SK-N-DZ (cell line): ENCODE data around the gene CCDC170.

Experiments
- DNase-seq: peaks from one replicate; pipeline ENCODE4 v3.0.0-alpha.2; 2015; ENCODE audit warnings: low spot score
- small RNA-seq, 2 experiments: library from RNA; depleted of rRNA; stranded (forward); fragments of <200 nt; gene quantifications; one replicate each; pipeline ENCODE3, GENCODE V24; 2014

The CCDC170 gene

DNA sequence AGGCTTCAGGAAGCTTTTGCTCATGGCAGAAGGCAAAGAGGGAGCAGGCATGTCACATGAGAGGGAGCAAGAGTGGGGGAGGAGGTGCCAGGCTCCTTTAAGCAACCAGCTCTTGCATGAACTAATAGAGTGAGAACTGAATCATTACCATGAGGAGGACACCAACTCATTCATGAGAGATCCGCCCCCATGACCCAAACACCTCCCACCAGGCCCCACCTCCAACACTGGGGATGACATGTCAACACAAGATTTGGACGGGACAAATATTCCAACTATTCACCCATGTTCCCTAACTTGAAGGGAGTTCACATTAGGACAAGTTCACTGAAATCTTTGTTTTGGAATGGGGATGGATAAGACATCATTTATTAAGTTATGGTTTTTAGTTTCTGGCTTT lies 158.5 kb downstream of the CCDC170 start:
- DNase-seq: no peak

DNA sequence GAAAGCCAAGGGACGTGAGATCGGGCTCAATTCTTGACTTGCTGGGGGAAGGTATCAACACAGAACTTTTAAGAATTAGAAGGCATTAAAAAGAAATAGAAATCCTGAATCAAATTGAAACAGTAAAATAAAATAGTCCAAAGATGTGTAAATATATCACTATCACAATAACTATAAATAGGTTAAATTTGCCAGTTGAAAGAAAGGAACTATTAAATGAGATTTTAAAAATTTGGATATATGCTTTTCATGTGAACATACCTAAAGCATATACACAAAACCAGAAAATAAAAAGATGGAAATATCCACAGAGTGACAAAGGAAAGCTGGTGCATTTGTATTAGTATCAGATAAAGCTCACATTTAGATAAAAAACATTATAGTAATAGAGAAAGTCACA lies 161.3 kb downstream of the CCDC170 start:
- DNase-seq: no peak

DNA sequence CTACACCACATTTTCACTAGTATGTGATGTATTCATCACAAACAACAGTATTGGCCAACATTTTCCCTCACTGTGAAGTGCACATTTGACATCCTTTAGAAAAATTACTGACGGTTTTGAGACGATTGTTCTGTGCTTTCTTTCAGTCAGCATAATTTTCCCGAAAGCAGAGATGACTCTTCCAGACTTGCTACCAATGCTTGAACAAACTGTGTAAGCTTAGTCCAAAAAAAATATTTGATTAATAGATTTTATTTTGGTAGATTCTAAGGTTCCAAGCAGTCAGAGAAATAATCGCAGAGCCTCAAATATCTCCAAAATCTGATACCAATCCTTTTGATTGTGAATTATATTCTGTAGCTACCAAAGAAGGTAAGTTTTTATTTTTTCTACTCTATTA lies 162.6 kb downstream of the CCDC170 start:
- no peak for DNase-seq

DNA sequence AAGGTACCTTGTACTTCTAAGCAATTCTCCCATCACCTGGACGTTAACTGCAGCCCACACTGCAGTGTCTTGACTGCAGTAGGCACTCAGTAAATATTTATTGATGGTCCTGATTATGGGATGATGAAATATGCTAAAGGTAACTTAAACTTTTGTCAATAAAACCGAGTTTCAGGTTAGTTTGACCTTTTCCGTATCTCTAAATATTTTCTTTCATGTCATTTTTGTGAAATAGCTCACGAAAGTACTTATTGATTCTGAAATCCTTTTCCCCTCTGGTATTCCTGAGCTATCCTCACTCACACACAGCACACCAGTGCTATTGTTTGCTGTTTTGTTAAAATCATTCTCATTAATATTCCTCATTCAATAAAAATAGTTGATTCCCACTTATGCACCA lies 164.3 kb downstream of the CCDC170 start:
- DNase-seq: no peak

DNA sequence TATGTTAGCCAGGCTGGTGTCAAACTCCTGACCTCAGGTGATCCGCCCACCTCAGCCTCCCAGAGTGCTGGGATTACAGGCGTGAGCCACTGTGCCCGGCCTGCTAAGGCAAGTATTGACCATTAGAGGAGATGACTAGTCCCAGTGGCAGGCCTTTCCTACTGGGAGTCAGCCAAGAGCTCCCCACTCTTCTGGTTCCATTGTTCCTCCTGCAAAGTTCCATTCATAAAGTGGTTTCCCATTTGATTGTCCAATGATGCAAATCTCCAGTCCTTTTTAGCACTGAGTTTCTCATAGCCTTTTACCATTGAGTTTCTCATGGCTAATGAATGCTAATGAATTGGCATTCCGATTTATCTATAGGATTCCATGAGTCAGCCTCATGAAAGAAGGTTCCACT lies 165.4 kb downstream of the CCDC170 start:
- no peak for DNase-seq

DNA sequence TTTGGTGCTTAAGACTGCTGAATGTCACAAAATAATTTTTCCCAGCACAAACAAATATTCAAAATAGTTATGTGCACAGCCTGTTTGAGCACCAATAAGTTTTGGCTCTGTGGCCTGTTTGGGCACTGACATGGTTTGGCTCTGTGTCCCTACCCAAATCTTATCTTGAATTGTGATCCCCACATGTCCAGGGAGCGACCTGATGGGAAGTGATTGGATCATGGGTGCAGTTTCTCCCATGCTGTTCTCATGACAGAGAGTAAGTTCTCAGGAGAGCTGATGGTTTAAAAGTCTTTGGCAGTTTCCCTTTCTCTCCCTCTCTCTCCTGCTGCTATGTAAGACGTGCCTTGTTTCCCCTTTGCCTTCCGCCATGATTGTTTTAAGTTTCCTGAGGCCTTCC lies 167.7 kb downstream of the CCDC170 start:
- DNase-seq: no peak

DNA sequence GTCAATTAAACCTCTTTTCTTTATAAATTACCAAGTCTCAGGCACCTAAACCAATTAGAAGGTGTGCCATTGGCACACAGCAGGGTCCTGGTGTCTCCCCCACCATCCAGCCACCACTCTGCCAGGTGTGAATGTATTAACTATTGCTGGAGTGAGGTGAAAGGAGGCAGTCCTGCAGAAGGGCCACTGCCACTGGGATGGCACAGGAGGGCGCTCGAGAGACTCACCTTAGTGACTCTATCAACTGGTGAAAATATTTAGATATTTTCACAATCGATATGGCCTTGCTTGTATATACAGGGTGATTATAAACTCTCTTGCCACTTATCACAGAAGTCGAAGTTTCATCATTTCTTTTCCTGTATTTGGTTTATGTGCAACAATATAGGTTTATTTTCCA lies 168.1 kb downstream of the CCDC170 start:
- DNase-seq: no peak

DNA sequence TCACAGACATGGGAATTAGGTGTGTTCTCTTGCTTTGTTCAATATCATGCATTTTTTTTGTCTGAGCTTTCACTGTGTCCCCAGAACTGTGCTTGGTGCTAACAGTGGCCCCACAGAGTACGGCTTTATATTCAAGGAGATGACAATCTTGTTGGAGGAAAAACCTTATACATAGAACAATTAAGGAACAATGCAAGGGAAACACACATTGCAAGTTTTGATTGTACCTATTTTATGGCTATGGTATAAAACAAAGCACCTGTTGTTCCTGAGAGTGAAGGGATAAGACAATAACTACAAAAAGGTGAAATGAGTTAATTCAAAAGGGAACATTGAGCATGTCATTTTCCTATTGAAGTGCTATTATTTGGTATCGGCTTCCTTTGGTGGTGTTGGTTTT lies 169.7 kb downstream of the CCDC170 start:
- DNase-seq: no peak

DNA sequence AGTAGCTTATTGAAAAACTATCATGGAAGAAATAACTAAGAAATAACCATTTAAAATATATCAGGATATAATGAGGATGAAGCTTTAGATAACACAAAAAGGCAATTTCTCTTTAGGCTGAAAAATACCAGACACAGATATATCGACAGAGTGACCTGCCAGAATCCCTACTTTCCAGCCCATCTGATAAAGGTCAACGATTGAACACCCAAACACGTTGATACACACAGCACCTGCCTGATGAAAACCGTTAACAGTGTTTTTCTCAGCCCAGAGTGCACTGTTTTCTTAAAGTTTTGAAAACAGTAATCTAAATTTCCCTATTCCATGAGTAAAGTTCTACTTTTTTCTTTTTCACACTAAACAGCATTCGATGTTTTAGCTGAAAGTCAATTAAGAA lies 170.6 kb downstream of the CCDC170 start:
- DNase-seq: no peak

DNA sequence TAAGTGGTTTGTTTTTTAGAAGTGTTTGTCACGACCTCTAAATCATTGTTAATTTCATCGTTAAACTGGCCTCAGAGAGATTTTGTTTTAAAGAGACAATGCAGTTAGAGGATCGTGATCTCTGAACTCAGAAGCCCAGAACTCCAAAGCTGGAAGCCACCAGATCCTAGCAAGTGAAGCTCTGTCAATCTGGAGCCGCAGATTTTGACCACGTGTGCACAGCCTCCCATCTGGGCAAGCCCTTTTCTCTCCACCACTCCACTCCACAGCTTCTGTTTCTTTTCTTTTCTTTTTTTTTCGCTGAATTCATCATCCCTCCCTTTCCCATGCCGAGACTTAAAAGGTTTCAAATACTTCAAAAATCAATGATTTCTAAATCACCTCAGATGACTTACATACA lies 171.5 kb downstream of the CCDC170 start:
- DNase-seq: no peak

DNA sequence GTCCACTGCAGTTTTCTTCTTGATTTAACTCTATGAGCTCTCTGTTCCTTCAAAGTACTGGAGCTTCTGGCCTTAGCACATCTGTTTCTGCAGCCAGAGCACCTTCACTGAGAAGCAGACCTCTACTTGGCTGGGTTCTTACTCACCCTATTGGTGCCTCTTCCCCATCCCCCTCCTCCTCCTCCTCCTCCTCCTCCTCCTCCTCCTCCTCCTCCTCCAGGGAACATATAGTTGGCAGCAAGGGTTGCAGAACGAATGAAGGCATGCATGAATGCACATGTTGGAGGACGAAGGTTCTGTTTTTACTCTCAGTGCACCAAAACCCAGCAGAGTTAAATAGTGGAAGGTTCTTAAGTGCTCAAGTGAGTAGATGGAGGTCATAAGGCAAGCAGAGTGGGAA lies 172.7 kb downstream of the CCDC170 start:
- no peak for DNase-seq

DNA sequence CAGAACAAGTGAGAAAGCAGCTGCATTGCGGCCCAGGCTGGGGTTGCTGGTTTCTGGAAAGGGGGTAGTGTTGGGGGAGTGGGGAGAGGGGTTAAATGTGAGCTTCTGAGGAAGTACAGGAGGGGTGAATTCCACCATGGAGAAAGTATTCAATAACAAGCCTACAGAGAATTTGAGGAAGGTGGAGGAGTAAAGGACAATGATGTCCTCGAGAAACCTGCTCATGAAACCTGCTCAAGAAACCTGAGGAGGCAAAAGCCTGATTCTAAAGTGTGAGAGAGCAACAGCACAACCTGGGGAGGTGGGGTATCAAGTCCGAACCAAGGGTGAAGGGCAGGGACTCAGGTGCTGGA lies 175.4 kb downstream of the CCDC170 start:
- no peak for DNase-seq

DNA sequence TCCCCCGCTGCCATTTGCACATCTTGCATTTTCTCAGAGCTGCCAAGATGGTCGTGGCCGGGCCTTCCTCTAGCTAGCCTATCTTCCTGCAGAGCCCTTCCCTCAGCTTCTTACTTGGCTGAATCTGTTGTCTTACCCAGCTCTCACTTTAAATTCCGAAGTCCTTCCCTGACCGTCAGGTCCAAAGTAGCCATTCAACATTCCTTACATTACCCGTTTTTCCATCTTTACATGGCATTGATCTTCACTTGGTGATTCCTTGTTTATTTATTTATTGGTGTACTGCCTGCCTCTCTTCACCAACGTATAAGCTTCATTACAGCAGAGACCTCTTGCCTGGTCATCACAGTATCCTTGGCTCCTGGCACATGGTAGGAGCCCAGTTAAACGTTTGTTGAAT lies 176.3 kb downstream of the CCDC170 start:
- no peak for DNase-seq

Small RNAs within 50 kb of the gene (small RNA-seq; reads per million reads assigned to genes)
- 0 reads per million in 2 experiments for gene RNU6-813P
